ENCODE measurements around the gene CEBPG.

DNA sequence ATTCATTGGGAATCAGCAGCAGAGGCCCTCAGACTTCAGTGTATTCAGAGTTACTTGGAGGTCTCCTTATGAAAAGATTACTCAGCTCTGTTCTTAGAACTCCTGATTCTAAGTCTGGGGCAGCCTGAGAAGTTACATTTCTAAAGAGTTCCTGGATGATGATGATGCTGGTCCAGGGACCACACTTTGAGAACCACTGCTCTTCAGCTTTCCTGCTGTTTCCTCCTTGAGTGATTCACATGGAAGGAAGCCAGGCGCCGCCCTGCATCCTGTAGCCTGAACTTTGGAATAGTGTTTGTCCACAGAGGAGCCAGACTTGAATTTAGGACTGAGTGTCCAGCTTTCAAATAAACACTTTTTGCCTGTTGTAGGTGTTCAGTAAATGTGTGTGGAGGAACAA lies 2.9 kb downstream of the CEBPG start:
- TF ChIP-seq CXXC5 (CRISPR knock-in tag; IDR thresholded peaks at IDR 0.05) (no peak), FOSL1 (tag; conservative IDR thresholded peaks at IDR 0.05) (no peak), TFE3 (CRISPR knock-in tag; IDR thresholded peaks at IDR 0.05) (no peak)
- TF ChIP-seq, protein P1, sequence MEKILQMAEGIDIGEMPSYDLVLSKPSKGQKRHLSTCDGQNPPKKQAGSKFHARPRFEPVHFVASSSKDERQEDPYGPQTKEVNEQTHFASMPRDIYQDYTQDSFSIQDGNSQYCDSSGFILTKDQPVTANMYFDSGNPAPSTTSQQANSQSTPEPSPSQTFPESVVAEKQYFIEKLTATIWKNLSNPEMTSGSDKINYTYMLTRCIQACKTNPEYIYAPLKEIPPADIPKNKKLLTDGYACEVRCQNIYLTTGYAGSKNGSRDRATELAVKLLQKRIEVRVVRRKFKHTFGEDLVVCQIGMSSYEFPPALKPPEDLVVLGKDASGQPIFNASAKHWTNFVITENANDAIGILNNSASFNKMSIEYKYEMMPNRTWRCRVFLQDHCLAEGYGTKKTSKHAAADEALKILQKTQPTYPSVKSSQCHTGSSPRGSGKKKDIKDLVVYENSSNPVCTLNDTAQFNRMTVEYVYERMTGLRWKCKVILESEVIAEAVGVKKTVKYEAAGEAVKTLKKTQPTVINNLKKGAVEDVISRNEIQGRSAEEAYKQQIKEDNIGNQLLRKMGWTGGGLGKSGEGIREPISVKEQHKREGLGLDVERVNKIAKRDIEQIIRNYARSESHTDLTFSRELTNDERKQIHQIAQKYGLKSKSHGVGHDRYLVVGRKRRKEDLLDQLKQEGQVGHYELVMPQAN (IDR thresholded peaks at IDR 0.05; ENCODE audit: borderline replicate concordance): no peak

Measured in K562 (cell line).